Measurements from ENCODE around the gene KRTAP10-2. TPM values are rescaled to one million over a fixed set of nuclear protein-coding genes. Genes with fewer than 3 reads are reported as not detected.

KRTAP10-2 gene
- total and polyA plus RNA-seq, 5 donors, result 0.11 TPM; not detected in 4

- Histone ChIP-seq H3K27me3 (ENCODE audit: control insufficient read depth, insufficient read depth) (no peaks in the 10 kb centered on the region), H3K4me1 (ENCODE audit: control insufficient read depth, insufficient read depth, low read length) (no peaks in the 10 kb centered on the region), H3K4me3 (ENCODE audit: low read length) (no peak overlapping the region), H3K27ac (ENCODE audit: low read length) (no peak overlapping the region), H3K9me3 (ENCODE audit: control insufficient read depth, low read length) (no peaks in the 10 kb centered on the region)
- DNase-seq, result no peak
- no peak for ATAC-seq
- intact Hi-C loops (cut with DNase I), result no loop called here
- WGBS, result 33% methylated on average over 14 of the region's 14 CpGs
Observed at GRCh38 chr21:44548922-44549321, 2.4 kb downstream of the KRTAP10-2 start.

DNA sequence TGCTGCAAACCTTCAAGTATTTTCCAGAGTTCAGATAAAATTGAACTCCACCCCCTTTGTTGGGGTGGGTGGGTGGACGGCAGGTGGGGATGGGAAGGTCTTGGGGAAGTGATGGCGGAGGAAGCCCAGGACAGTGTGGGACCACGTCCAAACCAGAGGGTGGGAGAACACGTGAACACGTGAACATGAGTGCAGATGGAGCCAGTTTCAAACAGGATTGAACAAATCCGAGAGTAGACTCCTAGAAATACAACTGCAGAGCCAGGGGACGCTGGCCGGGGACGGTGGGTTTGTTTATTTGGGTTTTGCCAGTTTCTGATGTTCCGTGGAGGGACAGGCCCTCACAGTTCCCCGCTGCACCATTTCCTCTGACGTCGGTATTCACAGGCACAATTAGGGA, 2.9 kb downstream of the KRTAP10-2 start:
- intact Hi-C loops (cut with DNase I), result no loop called here
- no peaks in the 10 kb centered on the region for H3K9me3 ChIP-seq (ENCODE audit: control insufficient read depth, low read length)
- no peaks in the 10 kb centered on the region for H3K4me1 ChIP-seq (ENCODE audit: control insufficient read depth, insufficient read depth, low read length)
- H3K4me3 ChIP-seq (ENCODE audit: low read length), result no peak overlapping the region
- no peak overlapping the region for H3K27ac ChIP-seq (ENCODE audit: low read length)
- no peak for ATAC-seq
- 56% methylated on average over 13 of the region's 13 CpGs for whole genome bisulfite sequencing
- DNase-seq, result no peak
- no peaks in the 10 kb centered on the region for H3K27me3 ChIP-seq (ENCODE audit: control insufficient read depth, insufficient read depth)

DNA sequence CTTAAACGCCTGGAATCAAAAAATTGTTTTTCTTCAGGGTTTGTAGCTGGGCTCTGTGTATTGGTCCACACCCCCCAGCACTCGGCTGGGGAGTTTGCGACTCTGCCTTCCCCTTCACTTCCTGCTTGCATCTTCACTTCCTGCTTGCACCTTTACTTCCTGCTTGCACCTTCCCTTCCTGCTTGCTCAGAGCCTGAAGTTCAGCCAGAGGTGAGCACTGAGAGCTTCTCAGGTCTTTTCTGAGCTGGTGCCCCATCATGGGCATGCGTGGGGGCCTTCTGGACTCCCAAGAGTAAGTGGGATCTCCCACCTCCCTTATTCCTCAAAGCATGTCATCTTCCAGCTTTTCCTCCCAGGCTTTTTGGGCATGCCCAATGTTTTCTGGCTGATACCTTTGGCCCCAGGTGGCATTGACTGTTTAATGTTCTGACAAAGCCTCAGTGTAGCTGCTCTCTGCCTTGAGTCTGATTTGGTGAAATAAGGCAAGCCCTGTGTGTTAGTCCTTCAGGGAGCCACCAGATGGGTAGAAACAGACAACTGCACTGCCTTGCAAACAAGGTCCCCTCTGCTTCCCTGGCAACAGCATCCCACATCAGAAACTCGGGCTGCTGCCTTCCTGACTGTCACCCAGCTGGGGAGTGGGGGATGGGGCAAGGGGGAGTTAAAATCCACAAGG, 3.5 kb downstream of the KRTAP10-2 start:
- intact Hi-C loops (cut with DNase I), result no loop called here
- WGBS, result 51% methylated on average over 5 of the region's 5 CpGs

GRCh38 chr21:44544566-44544965, 6.7 kb downstream of the KRTAP10-2 start:
- 72% methylated on average over 3 of the region's 3 CpGs for WGBS
- no peak overlapping the region for H3K27ac ChIP-seq (ENCODE audit: low read length)
- H3K27me3 ChIP-seq (ENCODE audit: control insufficient read depth, insufficient read depth), result no peaks in the 10 kb centered on the region
- H3K9me3 ChIP-seq (ENCODE audit: control insufficient read depth, low read length), result no peaks in the 10 kb centered on the region
- no peak for ATAC-seq
- H3K4me1 ChIP-seq (ENCODE audit: control insufficient read depth, insufficient read depth, low read length), result no peaks in the 10 kb centered on the region
- DNase-seq, result peak in 1 of 3 donors; percentile 18
- H3K4me3 ChIP-seq (ENCODE audit: low read length), result no peak overlapping the region
- intact Hi-C loops (cut with DNase I), result no loop called here

More for the DNA sequence above, 3.5 kb downstream of the KRTAP10-2 start:
- Histone ChIP-seq H3K27me3 (ENCODE audit: control insufficient read depth, insufficient read depth) (no peaks in the 10 kb centered on the region), H3K9me3 (ENCODE audit: control insufficient read depth, low read length) (no peaks in the 10 kb centered on the region), H3K4me3 (ENCODE audit: low read length) (no peak overlapping the region), H3K4me1 (ENCODE audit: control insufficient read depth, insufficient read depth, low read length) (no peaks in the 10 kb centered on the region), H3K27ac (ENCODE audit: low read length) (no peak overlapping the region)
- ATAC-seq (no peak), DNase-seq (no peak)

- WGBS, result 82% methylated on average over 1 of the region's 1 CpG
- DNase-seq (no peak), ATAC-seq (no peak)
- Histone ChIP-seq H3K9me3 (ENCODE audit: control insufficient read depth, low read length) (no peaks in the 10 kb centered on the region), H3K4me3 (ENCODE audit: low read length) (no peak overlapping the region), H3K27ac (ENCODE audit: low read length) (no peak overlapping the region), H3K27me3 (ENCODE audit: control insufficient read depth, insufficient read depth) (no peaks in the 10 kb centered on the region), H3K4me1 (ENCODE audit: control insufficient read depth, insufficient read depth, low read length) (no peaks in the 10 kb centered on the region)
- intact Hi-C loops (cut with DNase I), result no loop called here
Observed at GRCh38 chr21:44542716-44543115, 8.6 kb downstream of the KRTAP10-2 start.

DNA sequence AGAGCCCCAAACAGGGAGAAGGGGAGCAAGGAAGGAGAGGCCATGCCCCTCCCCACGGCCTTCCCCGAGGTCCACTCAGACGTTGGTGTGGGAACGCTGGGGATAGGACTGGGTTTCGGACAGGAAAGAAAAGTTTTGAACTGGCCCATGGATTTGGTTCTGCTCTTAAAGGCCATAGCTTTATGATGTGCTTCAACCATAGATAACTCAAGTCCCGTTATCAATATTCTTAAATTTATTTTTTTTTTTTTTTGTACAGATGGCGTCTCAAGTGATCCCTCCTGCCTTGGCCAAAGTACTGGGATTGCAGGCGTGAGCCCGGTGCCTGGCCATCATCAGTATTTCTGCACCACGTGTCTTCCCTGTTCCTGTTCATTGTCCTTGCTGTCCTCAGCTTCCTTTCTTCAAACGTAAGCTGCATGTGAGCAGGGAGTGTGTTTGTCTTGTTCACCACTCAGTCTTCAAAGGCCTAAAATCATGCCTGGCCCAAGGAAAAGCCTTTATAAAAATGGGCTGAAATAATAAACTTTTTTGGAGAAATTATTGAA, 10.5 kb downstream of the KRTAP10-2 start:
- Histone ChIP-seq H3K27me3 (ENCODE audit: control insufficient read depth, insufficient read depth) (no peaks in the 10 kb centered on the region), H3K4me1 (ENCODE audit: control insufficient read depth, insufficient read depth, low read length) (no peaks in the 10 kb centered on the region), H3K9me3 (ENCODE audit: control insufficient read depth, low read length) (no peaks in the 10 kb centered on the region), H3K27ac (ENCODE audit: low read length) (no peak overlapping the region), H3K4me3 (ENCODE audit: low read length) (no peak overlapping the region)
- intact Hi-C loops (cut with DNase I), result no loop called here
- WGBS, result 77% methylated on average over 11 of the region's 11 CpGs
- DNase-seq, result no peak
- ATAC-seq, result no peak

GRCh38 chr21:44539991-44540666, 11.2 kb downstream of the KRTAP10-2 start, which contains the start of gene KRTAP10-1:
TSS of gene KRTAP10-1 (minus strand) at chr21:44540195. CDS start at chr21:44540150, 45 bp downstream.
- WGBS, result 80% methylated on average over 21 of the region's 21 CpGs
- H3K9me3 ChIP-seq (ENCODE audit: control insufficient read depth, low read length), result no peaks in the 10 kb centered on the region
- no peaks in the 10 kb centered on the region for H3K27me3 ChIP-seq (ENCODE audit: control insufficient read depth, insufficient read depth)
- ATAC-seq, result peak in 1 of 2 donors; percentile 29
- no peak within 1 kb of the TSS for H3K4me3 ChIP-seq (ENCODE audit: low read length)
- H3K4me1 ChIP-seq (ENCODE audit: control insufficient read depth, insufficient read depth, low read length), result no peaks in the 10 kb centered on the region
- peak in 1 of 3 donors; percentile 37 for DNase-seq
- intact Hi-C loops (cut with DNase I), result no loop called here
- no peak within 1 kb of the TSS for H3K27ac ChIP-seq (ENCODE audit: low read length)

GRCh38 chr21:44539046-44539445, 12.3 kb downstream of the KRTAP10-2 start:
- DNase-seq (peak in 1 of 3 donors; percentile 33), ATAC-seq (no peak)
- H3K4me3 ChIP-seq (ENCODE audit: low read length), result no peak overlapping the region
- intact Hi-C loops (cut with DNase I), result no loop called here
- H3K4me1 ChIP-seq (ENCODE audit: control insufficient read depth, insufficient read depth, low read length), result no peaks in the 10 kb centered on the region
- H3K27ac ChIP-seq (ENCODE audit: low read length), result no peak overlapping the region
- 75% methylated on average over 14 of the region's 14 CpGs for WGBS
- H3K27me3 ChIP-seq (ENCODE audit: control insufficient read depth, insufficient read depth), result no peaks in the 10 kb centered on the region
- H3K9me3 ChIP-seq (ENCODE audit: control insufficient read depth, low read length), result no peaks in the 10 kb centered on the region

DNA sequence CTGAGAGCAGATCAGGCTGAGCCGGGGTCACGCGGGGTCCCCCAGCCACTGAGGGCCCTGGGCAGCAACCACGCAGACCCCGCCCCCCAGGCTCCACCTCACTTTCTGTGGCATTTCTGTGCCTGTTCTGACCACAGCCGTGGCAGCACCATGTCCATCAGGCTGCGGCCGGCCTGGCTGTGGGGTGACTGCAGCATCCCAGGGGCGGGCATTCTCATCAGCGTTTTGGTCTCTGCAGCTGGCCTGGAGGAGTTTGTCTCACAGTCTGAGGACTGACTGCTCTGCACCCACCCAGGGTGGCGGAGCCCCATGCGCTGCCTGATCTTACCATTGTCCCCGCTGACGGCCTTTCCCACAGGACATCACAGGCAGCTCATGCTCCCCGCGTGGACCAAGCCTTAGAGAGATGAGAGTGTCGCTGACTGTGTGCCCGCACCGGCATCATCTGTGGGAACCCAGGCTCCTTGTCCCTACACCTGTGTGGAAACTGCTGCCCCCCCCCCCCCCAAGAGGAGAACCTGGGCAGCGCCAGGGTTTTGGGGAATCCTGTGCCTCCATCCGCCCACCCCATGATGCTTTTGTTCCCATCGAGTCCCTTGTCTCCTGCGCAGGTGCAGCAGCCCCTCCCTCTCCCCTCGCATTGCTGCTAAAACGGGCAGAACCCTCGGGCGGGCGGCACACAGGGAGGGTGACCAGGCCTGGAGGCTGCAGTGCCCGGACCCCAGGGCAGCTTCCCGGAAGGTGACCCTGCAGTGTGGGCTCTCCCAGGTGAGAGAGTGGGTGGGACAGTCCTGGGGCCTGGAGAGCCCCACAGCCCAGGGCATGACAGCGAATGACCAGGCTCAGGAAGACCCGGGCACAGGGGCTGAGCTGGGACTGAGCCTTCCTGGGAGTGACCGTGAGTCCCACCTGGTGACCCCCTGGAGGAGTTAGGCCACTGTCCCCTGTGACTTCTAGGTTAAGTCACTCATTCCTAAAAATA, 13.1 kb downstream of the KRTAP10-2 start:
- peak in 1 of 3 donors; percentile 42 for DNase-seq
- intact Hi-C loops (cut with DNase I), result no loop called here
- no peak for ATAC-seq
- 93% methylated on average over 33 of the region's 33 CpGs for WGBS
- Histone ChIP-seq H3K27me3 (ENCODE audit: control insufficient read depth, insufficient read depth) (no peaks in the 10 kb centered on the region), H3K27ac (ENCODE audit: low read length) (no peak overlapping the region), H3K4me1 (ENCODE audit: control insufficient read depth, insufficient read depth, low read length) (no peaks in the 10 kb centered on the region), H3K4me3 (ENCODE audit: low read length) (no peak overlapping the region), H3K9me3 (ENCODE audit: control insufficient read depth, low read length) (no peaks in the 10 kb centered on the region)

- ATAC-seq, result no peak
- H3K27ac ChIP-seq (ENCODE audit: low read length), result no peak overlapping the region
- H3K9me3 ChIP-seq (ENCODE audit: control insufficient read depth, low read length), result no peaks in the 10 kb centered on the region
- H3K4me1 ChIP-seq (ENCODE audit: control insufficient read depth, insufficient read depth, low read length), result no peaks in the 10 kb centered on the region
- no peak overlapping the region for H3K4me3 ChIP-seq (ENCODE audit: low read length)
- DNase-seq, result peak in 1 of 3 donors; percentile 30
- 47% methylated on average over 7 of the region's 7 CpGs for WGBS
- no peaks in the 10 kb centered on the region for H3K27me3 ChIP-seq (ENCODE audit: control insufficient read depth, insufficient read depth)
- intact Hi-C loops (cut with DNase I), result no loop called here
Observed at GRCh38 chr21:44535963-44536362, 15.3 kb downstream of the KRTAP10-2 start.

Measured in right cardiac atrium (tissue), 5 donors.